Activated CD4-positive, alpha-beta T cell treated with anti-CD3 and anti-CD28 coated beads, Interleukin-10, Interleukin-2, amounts not matched to agents 100 ng/mL and 50 ng/mL, durations not matched to agents 16 hours and 8 hours (primary cell): ENCODE results near the gene HEG1.

Source experiments
- DNase-seq: peaks from one replicate; pipeline ENCODE4 v3.0.0-alpha.2; 2020

Gene HEG1

DNA sequence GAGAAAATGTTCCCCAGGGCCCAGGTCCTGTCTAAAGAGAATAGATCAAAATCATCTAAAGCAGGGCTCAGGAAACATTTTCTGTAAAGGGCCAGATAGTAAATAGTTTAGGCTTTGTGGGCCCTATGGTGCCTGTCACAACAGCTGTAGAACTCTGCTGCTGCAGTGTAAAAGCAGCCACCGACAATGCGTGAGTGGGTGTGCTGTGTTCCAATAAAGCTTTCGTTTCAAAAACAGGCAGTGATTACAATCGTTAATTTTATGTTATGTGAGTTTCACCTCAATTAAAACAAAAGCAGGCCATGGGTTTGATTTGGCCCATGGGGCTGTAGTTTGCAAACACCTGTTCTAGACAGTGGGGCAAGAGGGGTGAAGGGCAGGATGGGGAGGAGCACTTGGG lies 12.5 kb upstream of the HEG1 start:
- no peak for DNase-seq

DNA sequence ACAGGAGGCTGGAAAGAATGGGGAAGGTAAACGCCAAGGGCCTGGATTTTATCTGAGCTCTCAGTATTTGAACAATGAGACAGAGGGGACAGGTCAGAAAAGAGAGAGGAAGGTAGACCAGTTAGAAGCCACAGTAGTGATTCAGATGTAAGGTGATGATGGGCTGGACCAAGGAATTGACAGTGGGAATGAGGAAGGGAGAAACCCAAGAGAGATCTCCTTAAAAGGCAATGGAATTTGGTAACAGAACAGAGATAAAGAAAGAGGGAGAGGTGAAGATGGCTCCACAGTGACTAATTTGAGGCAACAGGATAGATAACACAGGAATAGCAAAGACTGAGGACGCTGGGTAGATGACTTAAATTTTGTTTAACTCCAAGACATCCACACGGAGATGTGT lies 11.4 kb upstream of the HEG1 start:
- DNase-seq, result no peak

DNA sequence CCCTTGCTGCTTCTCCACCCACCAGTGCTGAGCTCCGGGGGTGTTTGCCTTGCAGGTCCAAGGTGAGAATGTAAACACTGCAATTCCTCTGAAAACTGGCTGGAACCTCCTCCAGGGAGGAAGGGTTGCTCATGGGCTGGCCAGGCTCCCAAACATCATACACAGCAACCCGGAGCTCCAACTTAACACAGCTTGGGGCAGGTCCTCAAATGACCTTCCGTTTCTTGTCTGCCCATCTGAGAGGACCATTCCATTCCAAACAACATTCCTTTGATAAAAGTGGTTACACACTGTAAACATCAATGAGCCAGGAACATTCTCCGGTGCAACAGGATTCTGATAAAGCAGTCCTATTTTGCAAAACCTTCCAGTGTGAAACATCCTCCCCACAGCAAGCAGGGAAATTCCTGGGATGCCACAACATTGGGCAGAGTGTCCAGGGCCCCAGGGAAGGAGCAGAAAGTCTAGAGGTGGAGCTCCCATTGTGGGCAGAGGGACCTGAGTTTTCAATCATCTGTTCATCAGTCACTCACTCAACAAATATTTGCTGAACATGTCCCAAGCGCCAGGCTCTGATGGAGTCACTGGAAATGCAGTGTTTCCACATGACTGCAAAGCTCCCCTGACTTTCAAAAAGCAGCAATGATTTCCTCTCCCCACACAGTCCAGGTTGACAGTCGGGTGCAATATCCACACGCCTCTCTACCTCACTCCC lies 7.3 kb upstream of the HEG1 start:
- no peak for DNase-seq

DNA sequence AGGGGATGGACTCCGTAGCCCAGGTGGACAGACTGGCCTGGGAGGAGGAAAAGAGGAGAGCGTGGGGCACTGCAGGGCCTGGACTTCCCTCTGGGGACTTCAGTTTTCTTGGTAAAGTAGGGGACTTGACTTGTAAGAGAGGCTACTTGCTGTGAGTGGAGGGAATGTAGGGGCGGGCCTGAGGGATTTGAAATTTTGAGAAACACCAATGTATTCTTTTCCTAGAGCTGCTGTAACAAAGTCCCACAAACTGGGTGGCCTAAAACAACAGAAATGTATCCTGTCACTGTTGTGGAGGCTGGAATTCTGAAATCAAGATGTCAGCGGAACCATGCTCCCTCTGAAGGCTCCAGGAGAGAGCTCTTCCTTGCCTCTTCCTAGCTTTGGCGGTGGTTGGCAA lies 5.8 kb upstream of the HEG1 start:
- no peak for DNase-seq

DNA sequence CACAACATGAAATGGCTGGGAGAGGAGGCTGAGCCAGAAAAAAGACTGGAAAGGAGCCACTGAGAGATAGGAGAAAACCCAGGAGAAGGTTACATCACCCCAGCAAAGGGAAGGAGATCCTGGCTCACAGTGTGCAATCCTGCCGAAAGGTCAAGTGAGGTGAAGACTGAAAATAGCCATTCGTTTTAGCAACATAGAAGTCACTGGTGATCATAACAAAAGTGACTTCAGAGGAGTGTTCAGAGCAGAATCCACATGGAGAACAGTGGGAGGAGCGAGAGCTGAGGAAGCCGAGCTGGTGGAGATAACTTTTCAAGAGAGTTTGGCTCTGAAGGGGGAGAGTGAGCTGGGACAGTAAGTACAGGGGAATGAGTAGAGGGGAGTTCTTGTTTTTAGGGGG lies 5.4 kb upstream of the HEG1 start:
- no peak for DNase-seq

DNA sequence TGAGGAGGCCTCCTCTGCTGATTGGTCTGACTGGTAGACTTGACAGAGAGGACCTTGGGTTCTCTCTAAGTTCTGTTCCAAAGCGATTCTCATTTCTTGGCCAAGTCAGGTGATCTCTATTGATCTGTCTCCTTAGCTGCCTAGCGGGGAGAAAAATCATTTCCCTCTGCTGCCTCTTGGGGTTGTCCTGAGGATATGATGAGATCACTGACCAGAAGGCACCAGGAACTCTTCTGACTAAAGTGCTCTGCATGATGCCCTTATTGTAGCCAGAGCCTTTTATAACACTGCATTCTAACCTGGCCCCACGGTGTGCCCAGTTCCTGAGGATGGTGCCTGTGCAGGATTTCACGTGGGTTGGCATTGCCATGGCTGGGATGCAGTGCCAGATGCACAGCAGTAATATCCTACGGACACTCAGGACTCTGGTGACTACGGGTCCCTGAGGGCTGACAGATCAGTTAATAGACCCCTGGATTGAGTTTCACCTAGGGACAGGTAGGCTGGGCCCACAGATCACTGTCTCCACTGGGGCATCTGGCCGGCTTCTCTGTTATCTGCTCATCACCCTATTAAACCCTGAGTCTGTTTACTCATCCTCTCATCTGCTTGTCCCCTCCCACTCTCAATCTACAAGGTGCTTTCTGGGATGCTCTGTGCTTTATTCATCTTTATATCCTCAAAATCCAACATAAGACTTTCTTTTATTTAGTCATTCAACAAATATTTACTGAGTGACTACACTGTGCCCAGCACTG lies 3.9 kb upstream of the HEG1 start:
- no peak for DNase-seq

DNA sequence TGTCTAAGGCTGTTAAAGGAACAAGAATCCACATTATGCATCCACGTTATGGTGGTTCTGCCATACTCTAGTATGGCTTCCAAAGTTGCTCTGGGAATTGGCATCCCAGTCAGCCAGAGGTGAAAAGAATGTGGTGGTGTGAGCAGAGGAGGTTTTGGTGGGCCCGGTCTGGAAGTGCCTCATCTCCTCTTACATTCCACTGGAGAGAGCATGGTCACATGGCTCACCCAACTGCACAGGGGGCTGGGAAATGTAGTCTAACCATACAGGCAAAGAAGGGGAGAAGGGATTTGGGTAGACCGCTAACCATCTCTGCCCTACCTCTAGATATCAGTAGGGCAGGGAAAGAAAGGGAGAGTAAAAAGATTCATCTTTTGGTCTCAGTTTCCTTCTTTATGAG lies 3.2 kb upstream of the HEG1 start:
- DNase-seq, result no peak

DNA sequence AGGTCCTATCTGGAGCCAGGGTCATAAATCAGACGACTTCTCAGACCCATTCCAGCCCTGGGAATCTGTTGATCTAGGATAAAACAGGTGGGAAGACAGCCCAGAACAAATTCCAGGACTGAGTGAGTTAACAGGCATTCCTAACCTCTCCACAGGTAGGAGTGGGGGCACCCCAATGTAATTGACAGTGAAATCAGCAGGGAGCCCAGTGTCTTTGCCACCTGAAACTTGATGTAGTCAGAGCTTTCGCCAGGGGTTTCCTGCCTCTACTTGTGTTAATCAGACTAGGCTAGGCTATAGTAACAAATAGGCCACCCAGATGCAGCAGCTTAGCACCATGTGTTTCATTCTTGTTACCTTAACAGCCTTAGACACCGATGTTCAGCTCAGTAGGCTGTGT lies 2.7 kb upstream of the HEG1 start:
- no peak for DNase-seq

DNA sequence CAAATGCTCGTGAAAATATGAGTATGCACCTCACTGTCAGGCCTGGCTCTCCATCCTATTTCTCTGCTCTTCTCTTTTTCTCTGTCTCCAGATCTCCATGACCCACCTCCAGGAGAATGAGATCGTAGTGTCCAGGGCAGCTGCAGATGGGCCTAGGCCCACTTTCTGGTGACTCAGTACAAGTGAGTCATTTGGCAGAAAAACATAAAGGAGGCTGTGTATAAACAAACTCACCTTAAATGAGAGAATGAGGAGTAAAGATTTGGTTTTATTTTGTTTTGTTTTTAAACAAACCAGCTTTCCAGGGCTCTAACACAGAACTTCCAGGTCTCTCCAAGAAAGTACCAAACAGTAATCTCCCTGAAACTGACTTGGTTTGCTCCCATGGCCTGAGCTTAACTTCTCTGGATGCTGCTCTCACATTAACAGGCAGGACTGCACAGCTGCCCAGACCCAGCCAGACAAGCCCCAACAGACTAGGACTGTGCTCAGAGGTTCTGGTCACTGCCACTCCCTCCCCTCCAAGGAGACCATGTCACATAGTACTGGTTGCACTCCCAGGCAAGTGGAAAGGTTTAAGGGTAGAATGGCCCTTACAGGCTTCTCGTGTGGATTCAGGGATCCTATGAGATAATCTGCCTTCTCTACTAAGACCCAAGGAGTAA lies 1.5 kb upstream of the HEG1 start:
- no peak for DNase-seq

DNA sequence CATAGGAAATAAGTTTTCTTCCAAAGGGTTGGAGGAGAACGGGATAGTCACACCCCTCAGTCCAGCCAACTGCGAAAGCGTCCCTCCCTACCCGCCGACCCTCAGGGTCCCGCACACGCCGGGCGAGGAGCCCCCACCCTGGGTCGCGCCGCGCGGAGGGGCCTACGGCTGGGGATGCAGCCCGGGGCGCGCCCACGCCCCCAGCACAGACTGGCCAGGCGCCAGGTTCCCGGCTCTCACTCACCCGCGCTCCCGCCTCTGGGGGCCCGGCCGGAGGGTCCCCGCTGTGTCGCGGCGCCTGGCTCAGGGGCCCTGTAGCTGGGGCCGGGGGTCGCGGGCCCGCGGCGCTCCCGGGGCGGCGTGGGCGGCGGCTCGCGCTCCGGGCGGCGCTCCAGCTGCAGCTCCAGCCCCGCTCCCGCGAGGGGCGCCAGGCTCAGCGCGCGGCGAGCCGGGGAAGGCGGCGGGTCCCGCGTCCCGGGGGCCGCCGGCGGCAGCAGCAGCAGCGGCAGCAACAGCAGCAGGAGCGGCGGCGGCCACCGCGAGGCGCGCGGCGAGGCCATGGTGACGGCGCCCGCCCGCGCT lies 375 bp downstream of the HEG1 start:
- DNase-seq, result no peak

DNA sequence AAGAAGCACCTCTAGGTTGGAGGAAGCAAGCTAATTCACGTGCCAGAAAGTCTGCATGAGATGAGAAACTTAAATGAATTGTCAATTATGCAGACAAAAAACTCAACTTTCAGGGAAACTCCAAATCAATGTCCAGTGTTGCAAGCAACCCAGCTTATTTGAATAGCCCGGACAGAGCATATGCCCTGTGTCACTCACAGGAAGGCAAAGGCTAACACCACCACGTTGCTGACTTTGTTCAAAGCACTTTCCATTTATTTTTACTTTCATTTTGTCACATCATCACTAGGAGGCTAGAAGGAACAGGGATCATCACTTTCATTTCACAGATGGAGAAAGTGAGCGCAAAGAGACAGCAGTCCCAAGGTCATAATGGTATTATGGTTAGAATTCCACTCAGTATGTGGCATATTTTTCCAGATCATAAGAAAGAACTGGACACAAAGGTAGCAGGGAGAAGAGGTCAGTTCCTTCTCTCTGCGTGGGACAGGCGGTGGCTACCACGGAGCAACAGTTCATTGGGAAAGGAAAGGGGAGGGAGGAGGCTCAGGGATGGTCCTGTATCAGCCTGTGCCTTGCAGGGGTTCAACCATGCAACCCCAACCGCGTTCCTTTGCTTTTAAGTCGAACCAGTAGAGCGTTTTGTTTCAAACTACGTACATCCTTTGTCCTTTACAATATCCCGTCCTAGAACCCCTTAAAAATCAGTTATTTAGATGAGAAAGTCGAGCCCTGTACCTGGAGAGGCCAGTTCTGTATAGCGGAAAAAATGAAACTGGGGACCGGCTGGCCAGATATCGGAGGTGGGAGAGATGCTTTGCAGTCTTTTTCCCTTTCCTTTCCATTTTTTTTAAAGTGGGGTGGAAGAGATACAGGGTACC lies 1.1 kb downstream of the HEG1 start:
- DNase-seq, result peak; percentile 45

DNA sequence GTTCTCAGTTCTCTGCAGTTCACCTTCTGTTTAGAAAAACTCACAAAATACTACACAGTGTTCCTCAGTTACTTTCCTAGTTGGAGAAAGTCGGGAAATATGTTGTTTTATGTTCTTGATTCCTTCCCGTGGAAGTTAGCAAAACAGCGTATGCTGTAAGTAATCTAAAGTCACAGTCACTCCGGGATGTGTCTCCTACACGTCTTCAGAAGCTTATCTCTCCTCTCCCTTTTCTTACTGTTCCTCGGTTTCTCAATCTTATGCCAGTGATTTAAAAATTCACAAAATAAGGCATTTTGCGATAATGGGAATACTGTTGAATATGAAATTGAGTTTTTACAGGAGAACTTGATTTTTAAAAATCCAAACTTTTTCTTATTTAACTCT lies 1.7 kb downstream of the HEG1 start:
- no peak for DNase-seq

DNA sequence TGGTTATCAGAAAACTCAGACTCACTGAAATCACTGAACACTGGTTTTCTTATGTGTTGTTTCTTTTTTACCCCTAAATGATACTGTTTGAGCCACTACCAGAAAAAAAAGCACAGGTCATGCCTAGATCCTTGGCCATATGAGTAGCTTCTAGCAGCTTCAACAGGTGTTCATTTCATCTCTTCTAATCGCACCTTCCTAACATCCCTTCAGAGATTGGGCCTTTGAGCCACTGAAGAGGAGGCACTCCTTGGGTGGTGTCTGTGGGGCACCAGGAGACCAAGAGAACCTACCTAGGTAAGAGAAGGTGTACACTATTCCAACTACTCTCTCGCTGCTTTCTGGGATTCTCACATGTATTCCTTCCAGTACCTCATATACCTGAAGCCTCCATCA lies 2.5 kb downstream of the HEG1 start:
- no peak for DNase-seq

DNA sequence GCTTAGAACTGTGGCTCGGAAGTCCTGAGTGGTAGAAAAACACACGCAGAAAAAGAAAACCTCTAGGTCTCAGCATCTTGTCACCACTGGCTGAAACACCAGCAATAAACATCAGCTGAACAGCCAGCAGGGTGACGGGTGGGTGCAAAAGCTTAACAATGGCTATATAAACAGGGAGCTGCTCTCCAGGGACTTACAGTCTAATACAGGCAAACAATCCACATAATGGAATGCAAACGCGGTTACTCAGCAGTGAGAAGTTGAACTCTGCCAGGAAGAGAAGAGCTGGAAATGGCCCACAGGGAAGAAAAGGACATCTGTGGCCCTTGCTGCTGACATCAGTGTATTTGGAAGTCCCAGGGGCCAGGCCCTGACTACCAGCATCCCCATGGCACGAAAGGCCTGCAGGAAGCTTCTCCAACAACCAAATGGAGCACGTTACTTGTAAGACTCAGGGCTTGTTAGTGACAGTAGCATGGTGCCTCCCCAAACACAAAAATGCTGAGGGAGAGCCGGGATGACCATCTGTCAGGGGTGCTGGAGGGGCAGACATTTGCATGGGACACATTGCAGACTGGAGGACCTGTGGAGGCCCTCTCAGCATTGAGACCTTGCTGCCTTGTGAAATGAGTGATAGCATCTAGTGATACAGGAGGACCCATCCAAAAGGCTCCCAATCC lies 3.0 kb downstream of the HEG1 start:
- DNase-seq, result no peak

DNA sequence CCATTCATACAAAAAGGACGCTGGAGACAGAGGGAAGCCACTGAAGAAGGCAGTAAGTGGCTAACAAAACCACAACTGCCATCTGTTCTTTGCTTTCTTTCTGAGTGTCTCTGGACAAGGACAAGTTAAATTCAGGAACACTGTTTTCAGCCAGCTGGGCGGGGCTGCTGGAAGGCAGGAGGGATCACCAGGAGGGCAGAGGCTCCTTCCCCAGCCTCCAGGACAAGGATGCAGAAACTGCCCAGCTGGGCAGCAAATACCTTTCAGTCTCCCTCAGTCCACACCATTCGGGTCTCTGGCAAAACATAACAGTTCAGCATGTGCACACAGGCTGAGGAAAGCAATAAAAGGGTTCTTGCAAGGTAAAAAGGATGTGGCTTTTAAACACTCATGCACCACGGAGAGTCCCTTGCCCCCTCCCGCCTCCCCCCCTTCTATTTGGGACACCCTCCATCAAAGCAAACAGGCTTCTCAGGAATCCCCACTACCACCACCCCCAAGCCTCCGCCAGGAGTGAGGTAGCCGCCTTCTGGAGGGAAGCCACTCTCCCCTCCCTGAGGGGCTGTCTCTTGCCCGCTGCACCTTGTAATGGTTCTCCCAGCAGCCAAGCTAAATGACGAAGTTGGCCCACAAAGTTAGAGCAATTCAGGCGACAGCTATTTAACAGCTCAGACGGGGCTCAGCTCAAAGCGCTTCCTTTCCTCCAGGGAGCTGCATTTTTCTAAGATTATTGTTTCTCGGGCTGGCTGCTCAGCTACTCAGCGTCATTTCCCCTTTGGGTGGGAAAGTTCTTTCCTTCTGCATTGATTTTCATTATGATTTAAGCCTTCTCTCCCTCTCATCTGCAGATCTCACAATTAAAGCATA lies 3.8 kb downstream of the HEG1 start:
- DNase-seq, result peak; percentile 52

DNA sequence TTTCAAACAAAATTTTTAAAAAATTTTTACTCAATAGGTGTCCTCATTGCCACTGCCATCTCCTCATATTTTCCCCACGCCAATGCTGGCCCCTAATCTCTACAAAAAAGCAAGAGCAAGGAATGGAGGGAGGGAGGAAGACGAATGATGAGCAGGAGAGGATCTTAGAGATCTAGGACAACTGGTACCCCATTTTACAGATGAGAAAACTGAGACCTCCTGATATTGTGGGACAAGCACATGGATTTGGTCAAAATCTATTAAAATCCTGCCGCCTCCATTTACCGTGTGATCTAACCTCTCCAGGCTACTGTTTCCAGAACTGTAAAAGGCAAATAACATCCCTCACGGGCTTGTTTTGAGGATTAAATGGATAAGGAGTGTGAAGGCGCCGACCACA lies 4.6 kb downstream of the HEG1 start:
- no peak for DNase-seq

DNA sequence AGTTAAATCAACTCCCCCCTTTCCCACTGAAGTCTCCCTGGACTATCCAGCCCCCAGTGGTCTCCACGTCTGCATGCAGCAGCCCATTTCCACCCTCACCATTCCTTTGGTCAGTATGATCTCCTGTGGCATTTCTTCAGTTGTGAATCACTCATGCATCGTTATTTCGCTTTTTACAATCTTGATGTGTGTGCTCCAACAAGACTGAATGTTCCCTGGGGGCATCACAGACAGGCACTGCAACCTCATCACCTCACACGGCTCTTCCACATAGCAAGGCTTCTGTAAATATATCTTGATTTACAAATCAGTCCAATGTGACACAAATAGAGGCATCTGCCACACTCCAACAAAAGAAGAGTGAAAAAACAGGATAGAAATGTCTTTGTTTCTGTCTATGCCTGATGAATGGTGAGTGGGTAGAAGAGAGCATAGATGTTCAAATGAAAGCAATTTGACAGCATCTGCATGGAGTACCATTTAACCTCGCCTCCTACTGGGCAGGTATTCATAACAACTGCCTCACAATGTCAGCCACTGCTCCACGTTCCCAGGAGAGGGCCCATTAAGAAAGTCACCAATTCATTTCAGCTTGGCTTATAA lies 5.2 kb downstream of the HEG1 start:
- no peak for DNase-seq

DNA sequence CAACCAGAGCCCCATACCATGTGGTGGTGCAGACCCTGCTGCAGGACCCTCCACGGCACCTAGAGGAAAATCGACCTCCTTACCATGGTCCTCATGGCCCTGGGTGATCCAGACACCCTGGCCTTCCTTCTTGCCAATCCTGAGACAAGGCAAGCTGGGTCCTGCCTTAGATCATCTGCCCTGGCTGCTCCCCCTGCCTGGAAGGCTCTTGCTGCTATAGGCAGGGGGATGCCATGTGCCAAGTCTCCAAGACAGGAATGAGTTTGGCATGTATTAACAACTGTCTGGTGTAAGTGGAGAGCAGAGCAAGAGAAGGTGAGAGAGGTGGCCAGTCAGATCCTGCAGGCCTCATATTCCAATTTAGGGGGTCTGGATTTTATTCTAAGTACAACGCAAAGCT lies 7.5 kb downstream of the HEG1 start:
- DNase-seq, result no peak

DNA sequence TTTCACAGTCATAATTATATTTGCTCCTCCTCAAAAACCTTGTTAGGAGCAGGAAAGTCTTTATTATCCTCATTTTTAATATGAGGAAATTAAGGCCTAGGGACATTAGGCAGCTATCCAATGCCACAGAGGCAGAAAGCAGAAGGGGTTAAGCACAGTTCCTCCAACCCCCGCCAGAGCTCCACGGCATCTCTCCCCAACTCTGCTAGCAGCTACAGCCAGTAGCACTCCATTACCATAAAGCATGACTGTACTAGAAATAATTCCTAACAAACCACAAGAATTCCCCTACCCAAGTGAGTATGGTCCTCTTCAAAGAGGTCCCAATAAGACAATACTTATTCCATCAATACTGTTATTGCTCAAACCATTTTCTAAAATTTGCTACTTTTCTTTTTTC lies 9.8 kb downstream of the HEG1 start:
- DNase-seq, result no peak

DNA sequence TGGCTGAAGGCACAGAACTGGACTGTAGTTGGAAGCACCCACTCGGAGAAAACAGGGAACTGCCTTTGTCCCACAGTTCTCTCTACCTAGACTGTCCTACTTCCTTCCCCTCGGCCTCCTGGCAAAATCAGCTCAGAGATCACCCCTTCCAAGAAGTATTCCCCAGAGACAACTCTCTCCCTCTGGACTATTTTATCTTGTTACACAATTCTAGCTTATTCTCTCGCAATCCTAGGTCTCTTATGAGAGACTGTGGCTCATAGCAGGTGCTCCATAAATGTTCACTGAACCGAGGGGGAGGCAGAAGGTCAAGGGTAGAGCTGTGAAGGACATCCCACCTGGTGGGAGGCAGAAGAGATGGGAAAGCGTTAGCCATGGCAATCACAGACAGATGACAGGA lies 10.6 kb downstream of the HEG1 start:
- no peak for DNase-seq

DNA sequence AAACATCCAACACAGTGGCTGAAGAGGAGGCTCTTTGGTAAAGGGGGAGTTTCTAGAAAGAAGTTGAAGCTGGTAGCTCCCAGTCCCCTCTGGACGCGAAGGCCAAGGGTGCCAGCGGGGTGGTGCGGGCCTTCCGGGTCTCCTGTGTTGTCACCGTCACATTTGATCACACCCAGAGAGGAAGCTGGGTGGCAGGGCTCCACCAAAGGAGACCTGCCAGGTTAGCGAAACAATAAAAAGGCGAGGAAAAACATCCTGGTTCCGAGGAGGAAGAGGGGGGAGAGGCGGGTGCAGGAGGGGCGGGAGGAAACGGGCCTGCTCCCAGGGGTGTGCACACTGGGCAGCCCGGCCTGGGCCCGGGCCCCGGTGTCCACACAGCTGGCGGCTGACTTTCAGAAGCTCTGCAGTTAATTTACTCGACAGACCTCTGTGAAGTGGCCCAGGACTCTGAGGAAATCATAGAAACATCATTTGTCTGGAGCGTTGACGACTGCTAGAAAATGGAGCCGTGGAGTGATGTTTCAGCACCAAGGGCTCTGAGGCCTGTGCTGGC lies 12.1 kb downstream of the HEG1 start:
- no peak for DNase-seq
